ENCODE data around the gene ALDH7A1.
"Not testable (repeated sequence)": the region's sequence is repeated elsewhere in the genome, so short reads cannot be mapped to it uniquely, and the experiment has no call there.

Gene ALDH7A1

GRCh38 chr5:126591549-126591948 is 3.5 kb downstream of the ALDH7A1 start:
- DNase-seq, result no peak

- no peak for DNase-seq
Observed at GRCh38 chr5:126589536-126590297, 5.3 kb downstream of the ALDH7A1 start.

GRCh38 chr5:126587551-126588390 is 7.2 kb downstream of the ALDH7A1 start:
- no peak for DNase-seq

GRCh38 chr5:126583761-126584160 is 11.3 kb downstream of the ALDH7A1 start:
- no peak for DNase-seq

- DNase-seq, result no peak
Observed at GRCh38 chr5:126579716-126580115, 15.3 kb downstream of the ALDH7A1 start.

GRCh38 chr5:126577415-126577814 is 17.6 kb downstream of the ALDH7A1 start:
- DNase-seq, result no peak

GRCh38 chr5:126576974-126577373 is 18.0 kb downstream of the ALDH7A1 start:
- no peak for DNase-seq

- DNase-seq, result no peak
Observed at GRCh38 chr5:126575644-126576043, 19.4 kb downstream of the ALDH7A1 start.

- DNase-seq, result no peak
Observed at GRCh38 chr5:126568206-126568755, 26.7 kb downstream of the ALDH7A1 start.

- no peak for DNase-seq
Observed at GRCh38 chr5:126562823-126563222, 32.2 kb downstream of the ALDH7A1 start.

GRCh38 chr5:126561908-126562307 is 33.1 kb downstream of the ALDH7A1 start:
- no peak for DNase-seq

- DNase-seq, result not testable (repeated sequence)
Observed at GRCh38 chr5:126555101-126555500, 39.9 kb downstream of the ALDH7A1 start.

GRCh38 chr5:126552614-126553013 is 42.4 kb downstream of the ALDH7A1 start:
- no peak for DNase-seq

GRCh38 chr5:126544087-126544740 is 50.8 kb downstream of the ALDH7A1 start:
- DNase-seq, result no peak

- DNase-seq, result no peak
Observed at GRCh38 chr5:126543660-126544059, 51.4 kb downstream of the ALDH7A1 start.

- DNase-seq, result no peak
Observed at GRCh38 chr5:126543009-126543408, 52.0 kb downstream of the ALDH7A1 start.

- DNase-seq, result no peak
Observed at GRCh38 chr5:126542441-126542840, 52.6 kb downstream of the ALDH7A1 start.

- DNase-seq, result no peak
Observed at GRCh38 chr5:126540631-126541030, 54.4 kb downstream of the ALDH7A1 start.

GRCh38 chr5:126538579-126538978 is 56.4 kb downstream of the ALDH7A1 start:
- no peak for DNase-seq

- DNase-seq, result no peak
Observed at GRCh38 chr5:126536874-126537273, 58.1 kb downstream of the ALDH7A1 start.

- no peak for DNase-seq
Observed at GRCh38 chr5:126535856-126536545, 59.0 kb downstream of the ALDH7A1 start.

- DNase-seq, result no peak
Observed at GRCh38 chr5:126534553-126534952, 60.5 kb downstream of the ALDH7A1 start.

All from activated effector memory CD4-positive, alpha-beta T cell treated with Interleukin-2 at 50 U/mL for 16 hours (primary cell).